HL-60/S4 (cell line): ENCODE results near the gene WDFY2.
"Not testable (repeated sequence)": the region's sequence is repeated elsewhere in the genome, so short reads cannot be mapped to it uniquely, and the experiment has no call there.

Experiments used
- in situ Hi-C: fragments of 300-500 bp; cut with MboI; formaldehyde crosslinking; loops from 2 replicates; pipeline ENCODE4 v1.14.3; 2022; ENCODE audit warnings: low sequenced_read_pairs

Gene WDFY2

GRCh38 chr13:51629491-51630287, 45.4 kb downstream of the WDFY2 start:
- in situ Hi-C loops: no loop called here

GRCh38 chr13:51630288-51630615, 46.0 kb downstream of the WDFY2 start:
- in situ Hi-C loops: no loop called here

DNA sequence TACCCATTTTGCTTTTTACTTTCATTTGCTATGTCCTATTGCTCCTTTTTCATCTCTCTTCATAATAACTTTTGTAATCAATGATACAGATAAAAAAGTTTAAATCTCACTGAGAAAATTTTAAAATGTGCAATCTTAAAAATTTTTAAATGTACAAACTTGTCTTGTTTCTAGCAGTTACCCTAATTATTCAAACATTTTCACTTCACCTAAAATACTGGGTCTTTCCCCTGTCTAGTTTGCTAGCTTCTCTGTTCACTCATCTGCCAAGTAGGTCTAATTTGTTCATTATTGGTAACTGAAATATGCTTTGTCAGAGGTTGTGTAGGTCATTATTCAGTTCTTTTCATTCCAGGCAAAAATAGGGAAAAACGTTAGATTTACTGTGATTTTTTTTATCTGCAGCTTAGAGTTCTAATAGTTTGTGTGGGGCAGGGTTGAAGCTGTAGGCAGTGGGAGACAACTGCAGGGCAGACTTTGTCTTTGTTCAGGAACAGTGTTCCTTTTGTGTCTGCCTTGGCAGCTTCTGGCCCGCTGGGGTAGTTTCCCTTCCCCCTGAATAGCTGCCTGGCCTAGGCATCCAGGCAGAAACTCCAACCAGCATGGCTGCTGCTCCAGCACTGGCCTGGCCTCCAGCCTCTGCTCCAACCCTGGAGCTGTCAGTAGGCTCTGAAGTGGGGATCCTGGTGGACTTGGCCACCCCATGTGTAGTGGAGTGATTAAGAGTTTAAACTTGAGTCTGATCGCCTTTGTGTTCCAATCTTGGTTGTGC, 48.5 kb downstream of the WDFY2 start:
- in situ Hi-C loops: no loop called here

DNA sequence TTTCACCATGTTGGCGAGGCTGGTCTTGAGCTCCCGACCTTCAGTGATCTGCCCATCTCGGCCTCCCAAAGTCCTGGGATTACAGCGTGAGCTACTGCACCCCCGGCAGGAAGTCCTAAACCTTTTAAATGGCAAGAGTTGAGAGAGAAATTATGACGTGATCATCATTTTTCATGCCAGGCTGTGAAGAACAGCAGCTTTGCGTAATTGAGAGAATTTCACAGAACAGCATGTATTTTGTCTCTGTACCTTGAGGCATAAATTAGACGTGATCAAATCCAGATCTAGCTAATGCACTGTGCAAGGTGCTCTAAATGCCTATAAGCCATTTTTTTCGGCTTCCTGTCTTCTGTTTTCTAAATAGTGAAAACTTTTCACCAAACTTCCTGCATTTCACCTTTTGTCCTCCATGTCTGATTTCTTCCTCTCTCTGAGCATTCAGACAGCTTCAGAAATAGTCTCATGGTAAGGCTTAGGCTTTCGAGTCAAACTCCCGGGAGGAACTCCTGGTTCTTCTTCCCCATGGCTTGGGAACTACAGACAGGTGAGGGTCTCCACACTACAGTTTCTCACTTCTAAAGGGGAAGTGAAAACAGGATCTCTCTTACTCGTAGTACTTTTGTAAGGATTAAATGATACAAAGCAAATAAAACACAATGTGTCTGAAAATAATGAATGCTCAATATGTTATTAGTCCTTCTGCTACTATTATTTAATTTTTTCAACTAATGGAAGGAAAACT, 51.0 kb downstream of the WDFY2 start:
- in situ Hi-C loops: no loop called here

GRCh38 chr13:51636349-51636890, 52.2 kb downstream of the WDFY2 start:
- in situ Hi-C loops: no loop called here

GRCh38 chr13:51637852-51638215, 53.6 kb downstream of the WDFY2 start:
- in situ Hi-C loops: no loop called here

GRCh38 chr13:51638216-51638871, 54.1 kb downstream of the WDFY2 start:
- in situ Hi-C loops: no loop called here

DNA sequence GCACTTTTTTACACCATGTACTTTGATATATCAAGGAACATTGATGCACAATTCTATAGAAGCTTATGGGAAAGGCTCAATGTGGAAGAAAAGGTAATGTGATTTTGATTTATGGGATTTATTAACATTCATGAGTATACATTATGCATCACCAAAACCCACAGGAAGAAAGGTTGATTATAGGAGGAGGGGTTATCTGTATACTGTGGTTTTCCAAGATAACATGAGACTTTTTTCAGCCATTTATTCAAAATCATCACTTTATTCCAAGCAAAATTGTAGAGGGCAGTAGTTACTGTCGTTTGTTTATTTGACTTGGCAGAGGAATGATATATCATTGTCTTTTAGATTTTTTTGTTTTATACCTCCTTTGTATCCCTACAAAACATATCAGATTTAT, 54.9 kb downstream of the WDFY2 start:
- in situ Hi-C loops: no loop called here

GRCh38 chr13:51640696-51641095, 56.4 kb downstream of the WDFY2 start:
- in situ Hi-C loops: not testable (repeated sequence)

DNA sequence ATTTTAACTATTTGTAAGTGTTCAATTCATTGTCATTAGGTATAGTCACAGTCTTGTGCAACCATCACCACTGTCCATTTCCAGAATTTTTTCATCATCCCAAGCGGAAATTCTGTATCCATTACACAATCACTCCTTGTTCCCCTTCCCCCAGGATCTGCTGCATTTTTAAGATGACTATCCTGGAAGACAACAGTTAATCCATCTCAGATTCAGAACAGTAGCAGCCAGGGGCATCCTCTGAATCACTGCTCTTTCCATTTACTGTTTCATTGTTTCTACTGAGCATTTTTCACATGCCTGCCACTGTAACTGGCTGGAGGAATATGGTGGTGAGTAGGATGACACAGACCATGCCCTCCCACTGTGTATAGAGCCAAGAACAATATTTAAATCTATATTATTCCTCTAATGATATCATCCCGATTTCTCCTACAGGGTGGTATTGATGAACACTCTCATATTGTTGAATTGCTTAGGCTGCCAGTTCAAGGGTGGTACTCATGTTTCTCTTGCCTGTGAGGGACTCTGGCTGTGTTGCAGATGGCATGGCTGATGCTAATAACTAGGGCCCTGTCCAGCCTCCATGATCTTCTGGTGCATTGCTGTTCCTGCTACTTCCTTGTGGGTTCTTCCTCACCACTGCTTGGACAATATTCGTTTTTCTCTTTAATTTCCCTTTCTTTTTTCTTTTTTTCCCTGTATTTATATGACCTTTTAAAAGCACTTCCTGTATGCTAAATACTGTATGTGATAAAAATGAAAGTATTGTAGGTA, 59.0 kb downstream of the WDFY2 start:
- in situ Hi-C loops: no loop called here

DNA sequence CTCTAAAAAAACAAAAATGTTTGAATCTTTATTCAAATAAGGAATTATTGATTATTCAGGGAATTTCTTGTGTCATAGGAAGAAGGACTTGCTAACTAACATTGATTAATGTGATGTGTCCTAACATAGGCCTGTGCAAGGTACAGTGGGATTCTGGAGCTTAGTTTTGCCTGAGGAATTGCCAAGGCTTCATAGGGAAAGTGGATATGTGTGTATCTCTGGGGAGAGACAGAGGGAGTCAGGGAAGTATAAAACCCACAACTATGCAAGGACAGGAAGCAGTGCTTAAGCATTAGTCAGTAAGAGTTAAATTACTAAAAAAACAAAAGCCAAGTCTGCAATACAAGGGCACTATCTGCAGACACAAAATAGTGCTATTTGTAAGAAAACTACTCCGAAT, 59.6 kb downstream of the WDFY2 start:
- in situ Hi-C loops: no loop called here

DNA sequence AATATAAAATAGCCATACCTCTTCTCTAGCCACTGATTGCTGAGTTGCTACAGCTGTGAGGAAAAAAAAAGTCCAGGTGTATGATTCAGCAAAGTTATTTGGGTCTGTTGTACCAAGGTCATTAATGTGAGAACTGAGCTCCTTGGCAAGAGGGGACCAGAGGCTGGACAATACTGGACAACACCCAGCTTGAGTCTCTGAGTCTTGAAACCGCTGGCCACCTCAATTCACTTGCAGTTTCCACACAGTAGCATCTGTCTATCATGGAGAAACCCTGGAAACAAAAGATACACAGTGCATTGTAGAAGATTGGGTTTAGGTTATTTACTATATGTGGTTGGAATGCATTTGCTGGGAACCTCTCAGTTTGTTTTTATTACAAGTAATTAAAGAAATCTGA, 60.4 kb downstream of the WDFY2 start:
- in situ Hi-C loops: no loop called here

DNA sequence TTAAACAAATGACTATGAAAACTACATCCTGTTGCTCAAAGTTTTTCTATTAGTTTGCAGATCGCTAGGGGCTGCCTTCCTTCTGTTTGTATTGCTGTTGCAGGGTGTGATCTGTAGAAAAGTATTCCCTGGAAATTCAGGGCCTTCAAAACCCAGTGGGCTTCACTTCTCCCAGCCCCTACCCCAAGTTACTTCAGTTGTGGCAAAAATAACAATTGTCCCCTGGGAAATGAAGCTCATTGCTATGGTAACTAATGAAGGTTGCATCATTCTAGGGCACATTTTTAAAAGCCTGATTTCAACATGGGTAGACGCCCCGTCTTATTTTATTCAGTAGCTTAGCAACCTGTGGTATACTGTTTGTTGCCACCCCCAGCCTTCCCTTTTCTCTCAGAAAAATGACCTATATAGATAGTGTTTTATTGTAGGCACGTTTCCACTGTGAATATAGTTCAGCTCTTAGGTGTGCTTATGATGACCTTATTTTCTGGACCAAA, 60.9 kb downstream of the WDFY2 start:
- in situ Hi-C loops: no loop called here

GRCh38 chr13:51645761-51646670, 61.8 kb downstream of the WDFY2 start:
- in situ Hi-C loops: no loop called here

DNA sequence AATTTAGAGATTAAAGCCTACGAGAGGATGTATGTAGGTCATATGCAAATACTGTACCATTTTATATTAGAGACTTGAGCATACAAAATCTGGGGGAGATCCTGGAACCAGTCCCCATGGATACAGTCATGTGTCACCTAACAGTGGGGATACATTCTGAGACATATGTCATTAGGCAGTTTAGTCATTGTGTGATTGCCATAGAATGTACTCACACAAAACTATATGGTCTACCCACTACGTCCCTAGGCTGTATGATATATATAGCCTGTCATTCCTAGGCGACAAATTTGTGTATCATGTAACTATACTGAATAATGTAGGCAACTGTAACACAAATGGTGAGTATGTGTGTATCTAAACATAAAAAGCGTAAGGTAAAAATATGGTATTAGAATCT, 62.8 kb downstream of the WDFY2 start:
- in situ Hi-C loops: no loop called here

- in situ Hi-C loops: not testable (repeated sequence)
Observed at GRCh38 chr13:51652193-51652592, 67.9 kb downstream of the WDFY2 start.

DNA sequence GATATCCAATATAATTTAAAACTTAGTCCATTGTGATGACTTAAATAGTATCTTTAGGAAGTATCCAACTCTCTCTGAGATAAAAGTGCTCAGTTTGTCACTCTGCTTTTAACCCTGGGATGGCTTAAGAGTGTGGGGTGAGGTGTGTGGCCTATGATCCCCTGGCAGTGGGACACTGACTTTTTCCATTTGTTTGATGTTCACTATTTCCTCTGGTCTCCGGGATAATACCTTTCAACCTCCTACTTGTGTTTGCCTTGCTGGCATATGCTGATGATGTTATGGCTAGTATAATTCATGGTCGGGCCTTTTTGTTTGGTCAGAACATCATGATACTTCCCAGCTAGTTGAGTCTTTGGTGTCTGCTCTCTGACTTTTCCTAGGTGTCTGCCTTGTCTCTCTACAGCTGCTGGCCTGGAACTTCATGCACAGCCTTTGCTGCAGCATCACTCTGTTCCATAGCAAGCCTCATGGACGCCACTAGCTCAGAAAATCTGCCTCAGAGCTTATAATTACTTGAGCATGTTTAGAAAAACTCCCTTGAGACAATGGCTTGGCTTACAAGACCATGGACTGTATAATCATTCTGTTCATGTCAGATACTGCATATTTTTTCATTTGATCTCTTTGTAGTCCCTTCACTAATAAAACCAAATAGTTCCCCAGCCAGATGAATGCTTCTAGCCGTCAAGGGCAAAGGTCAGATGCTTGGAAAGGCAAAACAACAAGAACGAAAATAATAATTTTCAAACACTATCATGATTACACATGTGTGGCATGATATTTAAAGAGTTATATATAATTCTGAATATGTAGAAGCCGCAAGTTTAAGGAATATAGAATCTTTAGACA, 75.2 kb downstream of the WDFY2 start:
- in situ Hi-C loops: no loop called here

GRCh38 chr13:51660813-51661212, 76.6 kb downstream of the WDFY2 start:
- in situ Hi-C loops: no loop called here
